GM18505 (cell line): ENCODE data around the gene TMCO4.

ENCODE experiments used
- ATAC-seq: cut with Tn5 transposase; IDR thresholded peaks from one replicate; pipeline ENCODE4 v1.9.1; 2021; ENCODE audit not compliant: unreplicated experiment
- POLR2A ChIP-seq: IDR thresholded peaks from 4 replicates; pipeline ENCODE4 v1.6.1; 2011; ENCODE audit warnings: borderline replicate concordance; ENCODE audit not compliant: insufficient read depth, insufficient read length; ENCODE audit errors: extremely low read depth

TMCO4 gene

DNA sequence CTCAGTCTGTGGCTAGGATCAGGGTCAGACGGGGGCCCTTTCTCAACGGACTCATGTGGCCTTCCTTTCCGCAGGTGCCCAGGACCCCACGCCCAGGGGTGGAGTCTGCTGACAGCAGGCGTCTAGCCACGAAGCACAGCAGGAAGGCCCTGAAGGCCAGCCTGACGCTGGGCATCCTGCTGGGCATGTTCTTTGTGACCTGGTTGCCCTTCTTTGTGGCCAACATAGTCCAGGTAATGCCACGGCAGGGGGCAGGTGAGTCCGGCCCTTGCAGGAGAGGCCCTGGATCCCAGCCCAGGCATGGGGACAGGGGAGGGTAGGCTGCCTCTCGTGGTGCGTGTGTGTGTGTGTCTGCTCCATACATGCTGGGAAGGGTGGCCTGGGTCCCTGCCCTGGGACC is 121.2 kb downstream of the TMCO4 start:
- no peak for TF ChIP-seq POLR2A
- ATAC-seq: no peak

DNA sequence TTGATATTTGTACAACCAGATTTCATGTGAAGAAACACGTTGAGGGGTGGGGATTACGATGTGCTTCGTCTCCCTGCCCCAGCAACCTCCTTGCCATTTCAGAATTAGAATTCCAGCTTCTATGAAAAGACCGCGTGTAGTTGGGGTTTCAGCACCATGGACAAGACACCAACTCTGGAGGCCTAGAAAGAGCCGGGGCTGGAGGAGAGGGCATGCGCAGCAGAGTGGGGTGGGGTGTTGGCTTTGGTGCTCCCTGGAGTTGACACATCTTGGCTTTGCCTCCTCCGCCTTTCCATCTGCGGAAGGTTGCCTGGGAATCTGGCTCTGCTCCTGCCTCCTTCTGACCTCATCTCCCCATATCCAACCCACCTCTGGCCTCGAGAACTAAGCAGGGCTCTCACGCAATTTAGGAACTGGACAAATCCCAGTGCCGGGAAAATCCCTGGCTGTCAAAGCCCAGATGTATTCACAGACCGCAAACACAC is 123.2 kb downstream of the TMCO4 start:
- TF ChIP-seq POLR2A: no peak
- no peak for ATAC-seq

- TF ChIP-seq POLR2A: no peak
- ATAC-seq: no peak
Observed at GRCh38 chr1:19675797-19676196, 123.9 kb downstream of the TMCO4 start.

- no peak for ATAC-seq
- no peak for TF ChIP-seq POLR2A
Observed at GRCh38 chr1:19672237-19672636, 127.5 kb downstream of the TMCO4 start.

GRCh38 chr1:19670787-19671186 is 128.9 kb downstream of the TMCO4 start:
- ATAC-seq: no peak
- TF ChIP-seq POLR2A: no peak

GRCh38 chr1:19668888-19669287 is 130.8 kb downstream of the TMCO4 start:
- no peak for ATAC-seq
- no peak for TF ChIP-seq POLR2A

GRCh38 chr1:19665496-19666465 is 133.9 kb downstream of the TMCO4 start:
- no peak for TF ChIP-seq POLR2A

DNA sequence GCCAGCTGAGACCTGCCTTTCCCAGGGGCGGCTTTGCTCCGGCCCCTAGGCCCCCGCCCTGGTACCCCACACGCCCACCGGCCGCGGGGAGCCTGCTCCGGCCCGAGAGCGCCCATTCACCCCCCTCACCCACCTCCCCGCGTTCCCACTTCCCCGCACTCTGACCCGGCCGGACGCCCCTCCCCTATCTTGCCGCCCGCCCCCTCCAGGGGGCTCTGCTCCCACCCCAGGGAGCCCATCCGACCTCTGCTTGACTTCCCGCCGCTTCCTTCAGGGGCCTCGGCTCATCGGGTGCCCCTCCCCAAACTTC is 134.6 kb downstream of the TMCO4 start:
- no peak for TF ChIP-seq POLR2A
- no peak for ATAC-seq

More at GRCh38 chr1:19665496-19666465, 133.9 kb downstream of the TMCO4 start:
- ATAC-seq: no peak

DNA sequence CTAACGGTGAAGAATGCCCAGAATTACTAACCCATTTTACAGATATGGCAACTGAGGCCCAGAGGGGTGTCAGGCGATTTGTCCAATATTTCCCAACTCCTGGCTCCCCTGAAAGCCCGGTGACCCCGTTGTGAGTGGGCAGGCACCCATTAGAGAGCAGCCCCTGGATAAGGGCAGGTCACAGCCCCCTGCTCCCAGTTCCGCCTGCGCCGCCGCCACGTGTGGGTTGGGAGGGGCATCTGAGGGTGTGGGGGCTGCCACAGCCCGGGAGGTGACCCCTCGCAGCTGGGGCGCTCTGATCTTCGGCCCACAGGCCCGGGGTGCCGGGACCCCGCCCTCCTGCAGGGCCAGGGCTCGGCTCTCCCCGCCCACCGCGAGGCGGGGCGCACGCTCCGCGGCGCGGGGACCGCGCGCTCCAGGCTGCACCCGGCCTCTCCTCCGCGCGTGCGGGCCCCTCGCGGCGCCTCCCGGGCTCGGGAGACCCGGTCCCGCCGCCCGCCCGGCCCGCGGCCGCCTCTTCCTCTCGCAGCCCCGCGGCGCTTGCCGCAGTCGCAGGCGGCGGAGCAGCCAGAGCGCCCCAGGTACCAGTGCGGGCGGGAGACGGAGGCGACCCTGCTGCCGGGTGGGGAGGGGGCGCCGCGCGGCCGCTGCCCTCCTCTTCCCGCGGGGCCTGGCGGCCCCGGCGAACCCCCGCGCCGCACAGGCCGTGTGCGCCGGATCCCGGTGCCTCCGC is 135.1 kb downstream of the TMCO4 start, which contains the start of gene HTR6:
Gene HTR6, plus strand, starts transcription at position 423 of the 733 bp plus-strand sequence. CDS start 879 bp downstream, outside the sequence.
- no peak for TF ChIP-seq POLR2A
- no peak for ATAC-seq

DNA sequence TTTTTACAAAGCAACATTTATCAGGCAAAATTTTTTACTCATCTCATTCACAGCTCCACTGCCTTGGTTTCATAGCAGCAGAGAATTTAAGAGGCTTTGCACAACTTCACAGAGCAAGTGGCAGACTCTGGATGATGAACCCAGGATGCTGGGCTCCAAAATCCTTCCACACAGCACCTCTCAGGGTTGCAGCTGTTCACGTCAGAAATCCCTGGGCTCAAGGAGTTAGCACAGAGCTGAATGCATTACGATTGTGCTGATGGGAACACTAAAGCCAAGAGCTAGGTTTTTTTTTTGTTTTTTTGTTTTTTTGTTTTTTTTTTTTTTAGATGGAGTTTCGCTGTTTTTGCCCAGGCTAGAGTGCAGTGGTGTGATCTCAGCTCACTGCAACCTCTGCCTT is 137.4 kb downstream of the TMCO4 start:
- no peak for TF ChIP-seq POLR2A
- no peak for ATAC-seq

DNA sequence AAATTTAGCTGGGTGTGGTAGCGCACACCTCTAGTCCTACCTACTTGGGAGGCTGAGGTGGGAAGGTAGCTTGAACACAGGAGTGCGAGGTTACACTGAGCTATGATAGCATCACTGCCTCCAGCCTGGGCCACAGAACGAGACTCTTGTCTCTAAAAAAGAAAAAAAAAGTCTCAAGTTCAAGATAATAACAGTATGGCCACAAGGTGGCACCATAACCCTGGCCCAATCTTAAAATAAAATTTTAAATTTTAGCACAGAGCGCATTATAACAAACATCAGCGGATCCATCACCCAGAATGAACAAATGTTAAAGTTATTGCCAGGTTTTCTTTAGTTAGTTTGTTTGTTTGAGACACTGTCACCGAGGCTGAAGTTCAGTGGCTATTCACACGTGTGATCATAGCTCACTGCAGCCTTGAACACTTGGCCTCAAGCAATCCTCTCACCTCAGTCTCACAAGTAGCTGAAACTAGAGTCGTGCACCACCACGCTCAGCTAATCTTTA is 137.9 kb downstream of the TMCO4 start:
- no peak for ATAC-seq
- no peak for TF ChIP-seq POLR2A

DNA sequence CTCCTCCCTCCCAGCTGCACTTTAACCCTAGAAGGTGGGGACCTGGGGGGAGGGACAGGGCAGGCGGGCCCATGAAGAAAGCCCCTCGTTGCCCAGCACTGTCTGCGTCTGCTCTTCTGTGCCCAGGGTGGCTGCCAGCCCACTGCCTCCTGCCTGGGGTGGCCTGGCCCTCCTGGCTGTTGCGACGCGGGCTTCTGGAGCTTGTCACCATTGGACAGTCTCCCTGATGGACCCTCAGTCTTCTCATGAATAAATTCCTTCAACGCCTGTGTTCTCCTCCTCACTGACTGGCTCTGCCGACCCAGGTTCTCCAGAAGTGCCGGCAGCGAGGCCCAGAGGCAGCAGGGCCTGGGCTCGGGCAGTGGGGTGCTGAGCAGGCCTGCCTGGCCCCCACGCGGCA is 141.5 kb downstream of the TMCO4 start:
- ATAC-seq: no peak
- no peak for TF ChIP-seq POLR2A

GRCh38 chr1:19657511-19657910 is 142.2 kb downstream of the TMCO4 start:
- ATAC-seq: no peak
- TF ChIP-seq POLR2A: no peak
